Activated T-helper 1 cell treated with Interleukin-2 at 50 U/mL for 16 hours (primary cell): Measurements from ENCODE around the gene ZNF536.
"Not testable (repeated sequence)": the region's sequence is repeated elsewhere in the genome, so short reads cannot be mapped to it uniquely, and the experiment has no call there.

Experiments used
- DNase-seq: peaks from one replicate; pipeline ENCODE4 v3.0.0-alpha.2; 2020; ENCODE audit warnings: low read depth

ZNF536 gene

DNA sequence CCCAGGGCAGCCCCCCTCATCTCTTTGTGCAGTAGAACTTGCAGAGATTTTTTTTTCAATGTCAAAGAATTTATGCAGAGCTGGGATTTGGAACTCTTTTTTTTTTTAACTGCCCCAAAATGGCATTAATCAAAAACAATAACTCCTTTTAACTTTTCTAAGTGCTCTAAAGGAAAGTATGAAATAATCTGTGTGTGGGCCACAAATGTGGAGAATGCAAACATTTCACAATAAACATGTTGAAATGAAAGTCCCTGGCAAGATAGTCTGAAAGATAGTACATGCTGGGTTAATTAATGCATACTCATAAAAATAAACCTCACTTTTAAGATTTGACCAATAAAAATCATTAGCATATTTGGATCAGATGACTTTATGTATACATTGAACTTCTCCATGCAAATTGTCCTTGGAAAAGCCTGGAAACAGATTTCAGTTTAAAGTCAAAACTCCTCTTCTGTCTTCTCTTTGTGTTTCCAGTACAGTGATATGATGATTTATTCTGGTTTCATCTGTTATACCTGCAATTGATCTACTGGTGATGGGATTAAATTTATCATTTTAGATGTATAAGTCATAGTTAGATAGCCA is 30.5 kb upstream of the ZNF536 start:
- no peak for DNase-seq

DNA sequence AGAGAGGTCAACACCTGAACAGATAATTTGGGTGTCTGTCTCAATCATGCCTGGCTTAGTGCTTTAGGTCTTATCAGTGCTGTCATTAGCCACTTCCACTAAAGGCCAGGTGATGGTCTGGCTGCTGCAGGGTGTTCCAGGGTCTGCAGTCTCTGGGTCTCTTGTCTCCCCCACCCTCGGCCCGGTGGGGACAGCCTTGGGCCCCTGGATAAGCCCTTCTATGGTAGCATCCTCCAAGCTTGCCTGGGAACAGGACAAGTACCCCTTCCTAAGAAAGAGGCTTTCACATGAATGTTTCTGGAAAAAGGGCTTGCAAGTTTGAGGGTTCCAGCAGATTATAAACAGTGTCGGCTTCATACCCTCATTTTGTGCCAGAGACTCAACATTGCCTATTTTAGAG is 29.3 kb upstream of the ZNF536 start:
- DNase-seq = no peak

DNA sequence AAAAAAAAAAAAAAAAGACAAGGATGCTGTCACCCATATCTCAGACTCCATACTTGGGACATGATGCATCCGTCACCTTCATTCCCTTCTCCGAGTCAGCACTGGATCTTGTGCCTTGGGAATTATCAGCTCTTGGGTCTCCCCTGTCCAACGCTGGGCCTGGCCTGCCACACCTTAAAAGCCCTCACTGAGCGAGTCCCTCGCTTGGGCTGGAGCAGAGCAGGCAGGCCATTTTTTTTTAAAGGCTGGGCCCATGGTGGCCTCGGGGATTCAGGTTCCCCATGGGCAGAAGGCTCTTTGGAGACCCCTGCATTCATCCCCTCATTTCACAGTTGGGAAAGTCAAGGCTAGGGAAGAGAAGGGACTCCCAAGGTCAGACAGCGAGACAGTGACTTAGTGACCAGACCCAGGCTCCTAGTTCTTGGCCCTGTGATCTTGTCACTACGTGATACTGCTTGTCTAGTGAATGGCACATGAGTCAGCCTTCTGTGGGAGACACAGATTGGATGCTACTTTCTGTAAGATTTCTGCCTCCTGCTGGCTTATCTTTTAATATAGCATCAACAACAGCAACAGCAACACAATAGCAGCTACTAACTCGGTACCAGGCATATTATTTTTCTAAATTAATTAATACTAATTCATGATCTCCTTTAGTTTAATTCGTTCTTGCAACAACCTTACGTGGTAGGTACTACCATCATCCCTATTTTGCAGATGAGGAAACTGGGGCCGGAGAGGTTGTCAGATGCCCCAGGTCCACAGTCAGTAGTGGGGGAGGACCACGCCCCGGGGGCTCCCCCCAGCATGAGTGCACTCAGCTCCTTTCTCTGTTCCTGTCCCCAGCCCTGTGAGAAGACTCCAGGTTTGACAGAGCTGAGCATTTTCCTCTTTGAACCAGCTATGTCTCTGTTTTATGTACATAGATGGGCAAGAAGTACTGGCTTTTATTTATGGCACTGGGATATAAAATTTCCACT is 27.4 kb upstream of the ZNF536 start:
- DNase-seq = no peak

DNA sequence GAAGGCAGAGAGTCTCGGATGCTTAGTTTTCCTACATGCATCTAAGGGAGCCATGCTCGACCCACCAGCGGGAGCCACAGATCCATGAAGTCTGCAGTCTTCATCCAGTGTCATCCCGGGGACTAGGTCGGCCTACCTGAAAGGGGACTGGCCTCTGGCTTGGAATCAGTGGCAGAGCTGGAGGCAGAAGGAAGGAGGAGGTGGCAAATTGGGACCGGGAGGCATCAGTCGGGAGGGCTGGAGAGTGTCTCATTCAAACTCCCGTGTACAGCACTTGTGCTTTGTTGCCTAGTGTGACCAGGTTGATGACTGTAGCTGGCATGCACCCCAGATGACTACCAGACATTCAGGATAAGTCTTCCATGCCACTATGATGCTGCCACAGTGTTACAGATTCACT is 26.5 kb upstream of the ZNF536 start:
- DNase-seq = no peak

DNA sequence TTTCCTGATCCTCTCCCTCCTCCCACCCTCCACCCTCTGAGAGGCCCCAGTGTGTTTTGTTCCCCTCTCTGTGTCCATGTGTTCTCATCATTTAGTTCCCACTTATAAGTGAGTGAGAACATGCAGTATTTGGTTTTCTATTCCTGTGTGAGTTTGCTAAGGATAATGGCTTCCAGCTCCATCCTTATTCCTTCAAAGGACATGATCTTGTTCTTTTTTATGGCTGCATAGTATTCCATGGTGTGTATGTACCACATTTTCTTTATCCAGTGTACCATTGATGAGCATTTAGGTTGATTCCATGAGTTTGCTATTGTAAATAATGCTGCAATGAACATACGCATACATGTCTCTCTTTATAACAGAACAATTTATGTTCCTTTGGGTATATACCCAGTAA is 25.7 kb upstream of the ZNF536 start:
- DNase-seq = not testable (repeated sequence)

DNA sequence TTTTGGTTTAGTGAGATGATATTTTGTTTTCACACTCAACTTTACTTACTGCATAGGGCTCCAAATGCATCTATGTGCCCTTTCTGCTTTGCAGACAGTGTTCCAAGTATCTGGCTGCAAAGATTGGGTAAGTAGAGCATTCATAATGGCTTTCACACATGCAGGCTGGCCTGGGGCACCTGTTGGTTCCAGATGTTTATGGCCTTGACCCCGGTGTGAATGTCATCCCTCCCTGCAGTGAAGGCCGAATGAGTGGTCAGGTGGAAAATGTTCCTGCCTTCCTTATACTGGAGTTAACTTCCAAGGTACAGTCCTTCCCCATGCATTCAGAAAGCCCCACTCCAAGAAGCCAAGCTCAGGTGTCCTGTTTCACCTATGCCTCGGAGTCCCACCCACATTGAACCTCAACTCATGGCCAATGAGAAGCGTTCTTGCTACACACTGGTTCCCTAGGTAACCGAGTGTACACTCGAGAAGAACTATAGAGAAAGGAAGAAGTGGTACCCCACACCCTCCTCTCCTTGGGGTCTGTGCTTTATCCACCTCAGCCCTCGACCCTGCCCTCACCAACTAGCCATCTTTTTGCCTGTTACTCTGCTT is 23.0 kb upstream of the ZNF536 start:
- DNase-seq = no peak

DNA sequence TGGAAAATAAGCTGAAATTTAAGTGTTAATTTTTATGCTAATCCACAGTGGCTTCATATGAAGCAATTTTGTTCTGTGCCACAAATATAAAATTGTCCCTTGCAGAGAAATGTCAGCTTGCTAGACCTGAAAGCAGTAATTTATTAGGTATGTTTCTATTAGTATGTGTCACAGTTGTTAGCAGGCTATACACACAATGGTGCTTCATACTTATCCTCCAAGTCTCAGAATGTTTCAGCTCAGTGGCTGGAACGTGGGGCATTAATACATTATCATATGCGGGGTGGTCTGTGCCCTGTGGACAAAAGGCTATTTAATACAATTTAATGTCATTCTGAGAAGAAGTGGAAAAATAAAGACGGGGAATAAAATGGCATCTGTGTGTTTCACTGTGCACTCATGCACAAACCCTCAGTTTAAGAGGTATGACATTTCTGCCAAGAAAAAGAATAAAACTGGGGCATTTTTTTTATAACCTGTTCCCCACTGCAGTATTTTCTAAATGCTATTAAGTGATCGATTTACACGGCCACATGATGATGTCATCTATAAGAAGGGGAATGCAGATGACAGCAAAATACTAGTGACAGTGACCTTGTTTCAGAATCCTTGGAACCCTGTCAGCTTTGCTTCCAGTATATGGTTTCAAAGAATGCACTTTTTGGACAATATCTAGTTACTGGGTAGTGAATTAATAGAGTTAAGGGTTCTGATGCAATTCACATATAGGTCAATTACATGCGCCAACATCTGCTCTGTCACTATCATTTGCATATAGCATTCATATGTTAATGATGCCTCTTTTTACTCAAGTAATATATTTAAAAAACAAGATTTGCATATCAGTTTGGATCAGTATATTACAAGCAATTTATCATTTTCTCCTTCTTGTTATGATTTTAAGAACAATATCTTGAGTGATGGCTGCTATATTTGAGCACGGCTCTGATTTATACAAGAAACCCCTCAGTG is 21.2 kb upstream of the ZNF536 start:
- no peak for DNase-seq

DNA sequence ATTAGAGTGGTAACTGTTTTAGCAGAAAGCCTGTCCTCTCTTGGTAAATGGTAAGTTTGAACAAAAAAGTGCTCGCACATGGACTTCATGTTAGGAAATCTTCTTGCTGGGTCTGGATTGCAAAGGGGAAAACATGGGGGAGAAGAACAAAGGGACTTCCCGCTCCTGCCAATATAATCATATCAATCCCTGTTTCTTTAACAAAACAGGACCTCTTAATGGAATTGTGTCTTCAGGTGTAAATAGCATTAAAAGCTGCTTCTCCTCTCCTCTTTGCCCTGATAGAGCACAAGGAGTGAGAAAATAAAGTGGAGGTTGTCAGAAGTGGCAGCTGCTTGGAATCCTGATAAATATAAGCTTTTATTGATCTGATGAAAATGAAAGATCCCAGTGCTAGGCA is 20.4 kb upstream of the ZNF536 start:
- no peak for DNase-seq

DNA sequence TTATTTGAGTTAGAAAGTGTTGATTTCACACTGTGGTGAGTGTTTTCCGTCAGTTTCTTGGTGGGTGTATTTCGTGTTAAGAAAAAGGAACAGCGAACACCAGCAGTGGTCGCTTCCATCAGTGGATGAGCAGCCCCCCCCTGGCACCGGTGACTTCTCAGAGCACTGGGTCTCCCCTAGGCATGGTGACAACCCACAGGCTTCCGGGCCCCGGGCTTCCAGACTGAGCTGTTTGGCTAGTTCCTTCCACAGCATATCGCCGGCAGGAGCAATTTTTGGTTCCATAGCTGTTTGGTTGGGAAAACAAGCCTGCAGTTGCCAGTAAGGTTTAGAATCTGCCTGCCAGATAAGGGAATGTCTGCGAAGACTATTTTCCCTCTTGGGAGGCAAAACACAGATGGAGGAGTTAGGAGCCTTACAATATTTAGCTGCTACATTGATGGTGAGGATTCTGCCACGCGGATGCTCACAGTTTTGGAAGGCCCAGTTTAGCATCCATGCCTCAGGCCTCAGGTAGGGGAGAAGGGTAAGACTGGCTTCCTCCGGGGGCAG is 18.7 kb upstream of the ZNF536 start:
- DNase-seq = no peak

DNA sequence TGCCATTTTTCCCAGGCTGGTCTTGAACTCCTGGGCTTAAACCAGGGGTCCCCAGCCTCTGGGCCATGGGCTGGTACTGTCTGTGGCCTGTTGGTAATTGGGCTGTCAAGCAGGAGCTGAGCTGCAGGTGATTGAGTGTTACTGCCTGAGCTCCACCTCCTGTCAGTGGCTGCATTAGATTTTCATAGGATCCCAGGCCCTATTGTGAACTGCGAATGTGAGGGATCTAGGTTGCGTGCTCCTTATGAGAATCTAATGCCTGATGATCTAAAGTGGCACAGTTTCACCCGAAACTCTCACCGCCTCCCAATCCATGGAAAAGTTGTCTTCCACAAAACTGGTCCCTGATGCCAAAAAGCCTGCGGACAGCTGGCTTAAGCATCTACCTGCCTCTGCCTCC is 16.6 kb upstream of the ZNF536 start:
- DNase-seq = no peak

DNA sequence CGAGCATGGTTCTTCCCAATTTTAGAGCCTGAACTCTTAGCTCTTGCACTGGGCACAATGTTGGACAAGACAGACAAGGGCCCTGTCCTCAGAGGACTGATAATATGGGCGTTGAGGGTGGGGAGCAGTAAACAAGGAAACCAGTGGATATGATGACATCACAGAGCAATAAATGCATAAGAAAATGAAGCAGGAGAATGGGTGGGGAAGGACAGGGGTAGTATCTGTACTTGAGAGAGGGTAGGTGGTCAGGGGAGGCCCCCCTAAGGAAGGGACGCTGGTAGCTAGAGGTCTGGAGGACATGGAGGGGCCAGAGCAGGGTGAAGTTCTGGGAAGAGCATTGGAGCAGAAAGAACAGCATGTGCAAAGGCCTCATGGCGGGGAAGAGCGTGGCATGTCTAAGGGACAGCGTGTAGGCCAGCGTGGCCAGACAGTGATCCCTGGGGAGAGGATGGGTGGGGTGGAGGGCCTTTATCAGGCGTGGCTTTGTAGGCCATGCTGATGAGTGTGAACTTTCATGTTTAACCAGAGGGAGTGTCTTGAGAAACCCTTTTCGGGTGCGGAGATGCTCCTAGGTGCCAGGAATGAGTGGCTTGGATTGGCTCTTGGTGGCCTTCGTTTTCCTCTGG is 15.1 kb upstream of the ZNF536 start:
- no peak for DNase-seq

DNA sequence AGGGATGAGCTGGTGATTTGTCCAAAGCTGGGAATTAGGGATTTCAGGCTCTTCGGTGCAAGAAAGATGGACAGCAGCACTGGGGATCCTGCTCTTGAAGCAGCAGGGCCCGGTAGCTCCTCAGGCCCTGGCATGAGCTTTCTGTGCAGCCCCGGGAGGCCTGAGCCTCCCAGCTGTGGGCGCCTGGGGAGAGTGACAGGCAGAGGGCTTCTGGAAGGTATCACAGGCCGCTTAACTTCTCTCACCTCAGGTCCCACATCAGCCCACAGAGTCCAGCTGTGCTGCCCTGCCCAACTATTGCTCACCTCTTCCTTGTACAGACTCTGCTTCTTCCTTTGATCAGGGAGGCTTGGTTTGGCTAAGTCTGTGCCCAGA is 14.6 kb upstream of the ZNF536 start:
- DNase-seq = no peak

DNA sequence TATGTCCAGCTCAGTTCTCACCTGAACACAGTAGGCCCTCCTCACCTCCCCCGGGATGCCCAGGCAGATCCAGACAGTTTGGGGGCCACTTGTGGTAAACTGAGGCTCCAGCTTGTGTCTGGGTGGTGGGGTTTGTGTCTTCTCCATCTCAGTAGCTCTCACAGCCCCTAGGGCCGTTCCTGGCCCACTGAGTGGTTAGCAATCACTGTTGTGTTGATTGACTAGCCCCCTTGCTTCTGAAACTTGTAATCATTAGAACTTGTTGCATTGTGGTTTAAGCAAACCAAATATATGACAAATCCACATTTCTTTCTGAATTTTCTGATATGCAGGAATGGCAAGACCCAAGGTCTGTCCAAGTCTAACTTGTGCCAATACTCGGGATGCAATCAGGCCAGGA is 13.9 kb upstream of the ZNF536 start:
- DNase-seq = no peak

DNA sequence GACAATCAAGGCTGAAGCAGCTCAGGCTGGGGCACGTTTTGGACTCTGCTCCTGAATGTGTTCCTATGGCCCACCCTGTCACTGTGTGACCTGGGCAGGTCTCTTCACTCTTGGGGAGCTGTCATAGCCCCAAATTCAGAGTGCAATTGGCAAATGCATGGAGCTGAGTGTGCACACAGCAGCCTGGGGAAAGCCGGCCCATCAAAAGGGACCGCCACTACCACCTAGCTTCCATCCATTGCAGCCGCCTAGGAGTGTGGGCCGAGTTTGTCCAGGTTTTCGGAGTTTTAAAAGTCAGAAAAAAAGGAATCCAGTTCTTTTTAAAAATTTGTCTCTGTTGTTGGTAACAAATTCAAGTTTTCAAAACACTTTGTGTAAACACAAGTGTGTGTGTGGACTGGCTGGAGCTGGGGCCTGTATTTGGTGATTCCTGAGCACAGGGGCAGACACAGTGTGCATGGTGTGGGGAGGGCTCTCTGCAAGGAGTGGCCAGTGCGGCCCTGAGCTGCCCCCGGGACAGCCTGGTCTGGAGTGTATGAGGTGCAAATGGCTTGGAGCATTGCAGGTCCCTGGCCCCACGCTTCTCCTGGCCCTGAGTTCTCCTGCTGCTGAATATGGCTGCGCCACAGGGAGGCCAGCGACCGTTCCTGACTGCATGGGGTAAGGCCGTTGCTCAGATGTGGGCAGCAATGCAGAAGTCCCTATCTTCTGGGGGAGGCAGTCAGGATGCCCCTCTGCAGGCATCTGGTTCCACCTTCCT is 13.2 kb upstream of the ZNF536 start:
- DNase-seq = no peak

DNA sequence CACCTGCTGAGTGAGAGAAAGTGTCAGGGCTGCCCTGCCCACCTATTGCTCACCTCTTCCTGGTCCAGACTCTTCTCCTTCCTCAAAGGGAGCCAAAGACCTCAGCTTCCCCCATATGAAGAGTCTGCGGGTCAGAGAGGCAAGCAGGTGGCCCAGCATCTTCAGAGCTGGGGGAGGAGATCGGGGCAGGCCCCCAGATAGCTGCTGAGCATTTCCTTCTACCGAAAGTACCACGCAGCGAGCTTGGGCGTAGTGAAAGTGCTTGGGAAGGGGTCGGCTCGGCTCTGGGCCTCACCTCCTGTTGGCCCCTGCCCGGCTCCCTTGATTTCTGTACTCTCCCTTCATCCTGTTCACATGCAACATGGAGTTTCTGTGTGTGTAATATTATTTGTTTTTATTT is 12.2 kb upstream of the ZNF536 start:
- DNase-seq = no peak

DNA sequence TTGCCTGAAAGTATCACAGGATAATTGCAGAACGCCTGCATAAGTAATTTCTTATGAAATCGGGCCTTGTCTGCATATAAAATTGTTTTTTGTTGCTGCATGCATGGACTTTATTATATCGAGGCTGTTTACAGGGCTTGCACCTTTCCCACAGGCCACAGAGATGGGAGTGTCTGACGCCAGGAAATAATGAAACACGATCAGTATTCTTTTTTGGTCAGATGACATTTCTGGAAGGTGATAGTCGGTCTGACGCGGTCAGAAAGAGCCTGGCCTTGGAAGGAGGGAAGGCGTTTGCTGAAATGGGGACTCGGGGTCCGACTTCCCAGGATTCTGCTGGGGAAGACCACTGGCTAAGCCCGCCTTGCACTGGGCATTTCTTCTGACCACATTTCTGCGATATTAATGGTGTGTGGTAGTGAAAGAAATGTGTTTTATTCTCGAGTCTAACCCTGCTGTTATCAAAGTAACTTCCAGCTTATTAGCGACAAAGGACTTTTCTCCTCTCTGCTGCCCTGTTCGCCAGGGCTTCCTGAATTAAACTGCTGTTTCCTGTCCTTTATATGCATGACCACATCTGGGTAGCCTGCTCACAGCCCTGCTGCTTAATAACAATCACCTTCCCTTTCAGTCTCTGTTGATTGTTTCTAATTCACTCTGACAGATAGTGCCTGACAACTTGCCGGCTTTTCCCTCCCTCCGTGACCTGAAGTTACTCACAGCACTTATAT is 11.6 kb upstream of the ZNF536 start:
- no peak for DNase-seq

DNA sequence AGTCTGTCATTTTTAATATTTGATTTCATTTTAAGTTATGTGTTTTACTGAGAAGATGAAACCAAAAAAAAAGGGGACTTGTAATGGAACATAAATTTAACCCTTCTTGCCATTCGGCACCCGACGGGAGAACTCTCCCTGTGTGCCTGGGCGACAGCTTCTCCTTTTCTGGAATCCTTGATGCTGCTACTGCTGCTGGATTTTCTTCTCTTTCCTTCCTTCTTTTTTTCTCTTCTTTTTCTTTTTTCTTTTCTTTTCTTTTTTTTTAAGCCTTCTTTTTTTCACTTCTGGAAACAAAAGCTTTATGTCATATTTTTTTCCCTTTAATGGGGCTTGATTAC is 11.1 kb upstream of the ZNF536 start:
- DNase-seq = no peak

DNA sequence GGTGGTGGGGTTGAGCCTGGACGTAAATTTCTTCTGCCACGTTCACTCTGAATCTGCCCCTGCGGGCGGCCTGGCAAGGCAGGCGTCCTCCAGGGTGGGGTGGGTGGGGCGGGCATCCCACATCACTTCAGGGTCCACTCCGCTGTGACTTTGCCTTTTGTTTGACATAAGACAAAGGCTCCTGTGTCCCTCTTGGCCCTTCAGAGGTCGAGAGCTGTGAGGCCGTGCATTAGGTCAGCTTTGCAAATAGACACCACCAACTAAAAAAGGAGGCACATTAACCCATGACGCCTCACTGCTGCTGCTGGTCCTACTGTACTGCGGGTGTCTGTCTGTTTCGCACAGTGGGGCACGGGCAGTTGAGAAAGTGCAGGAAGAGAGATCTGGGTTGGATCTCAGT is 10.5 kb upstream of the ZNF536 start:
- no peak for DNase-seq

DNA sequence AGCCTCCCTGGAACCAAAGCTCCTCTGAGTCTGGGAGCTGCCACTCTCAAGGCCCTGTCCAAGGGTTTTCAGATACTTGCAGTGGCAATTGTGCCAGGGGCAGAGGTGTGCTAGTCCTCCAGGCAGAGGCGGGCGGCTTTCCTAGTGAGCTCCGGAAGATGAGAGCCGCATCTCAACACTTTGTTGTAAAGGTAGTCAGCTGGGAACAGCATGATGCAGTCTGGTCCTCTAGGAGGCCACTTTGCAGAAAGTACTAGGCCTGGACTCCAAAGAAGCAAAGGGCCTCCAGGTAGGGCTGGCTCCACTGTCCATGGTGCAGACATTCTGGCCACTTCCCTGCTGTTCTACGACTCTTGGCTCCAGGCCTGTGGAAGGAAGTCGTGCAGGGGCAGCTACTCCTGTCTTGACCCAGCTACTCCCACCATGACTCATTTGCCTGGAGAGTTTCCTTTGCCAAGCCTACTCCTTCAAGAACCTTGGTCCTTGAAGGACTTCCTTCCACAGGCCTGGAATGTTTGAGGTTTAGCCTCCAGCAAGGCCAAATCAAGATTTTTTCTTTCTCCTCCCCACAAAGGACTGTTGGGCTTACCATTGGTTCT is 9.9 kb upstream of the ZNF536 start:
- DNase-seq = no peak

DNA sequence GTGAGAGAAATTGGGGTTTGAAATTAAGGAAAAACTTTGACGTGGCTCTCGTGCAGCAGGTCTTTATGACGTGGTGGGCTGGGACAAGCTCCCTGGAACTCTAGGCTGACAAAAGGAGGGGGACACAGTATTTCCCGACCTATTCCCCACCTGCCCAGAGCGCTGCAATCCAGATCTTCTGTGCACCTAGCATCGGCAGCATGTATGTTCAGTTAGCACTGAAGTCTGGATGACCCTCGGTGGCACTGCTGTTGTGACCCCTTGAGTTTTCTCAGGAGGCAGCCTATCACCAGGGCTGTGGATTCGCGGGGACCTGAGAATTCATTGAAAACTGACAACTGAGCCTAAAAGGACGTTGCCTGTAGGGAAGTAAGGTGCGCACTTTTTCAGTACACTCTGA is 9.1 kb upstream of the ZNF536 start:
- DNase-seq = no peak
